ENCODE measurements around the gene LRRC75A. TPM values are rescaled to one million over a fixed set of nuclear protein-coding genes. Genes with fewer than 3 reads are reported as not detected.
A peak's percentile ranks its signal among the peaks of the same experiment; 100 is the strongest.
"Not testable (repeated sequence)": the region's sequence is repeated elsewhere in the genome, so short reads cannot be mapped to it uniquely, and the experiment has no call there.

LRRC75A gene
- total RNA-seq, 1 donor from 2014 or later = 1.8 TPM

DNA sequence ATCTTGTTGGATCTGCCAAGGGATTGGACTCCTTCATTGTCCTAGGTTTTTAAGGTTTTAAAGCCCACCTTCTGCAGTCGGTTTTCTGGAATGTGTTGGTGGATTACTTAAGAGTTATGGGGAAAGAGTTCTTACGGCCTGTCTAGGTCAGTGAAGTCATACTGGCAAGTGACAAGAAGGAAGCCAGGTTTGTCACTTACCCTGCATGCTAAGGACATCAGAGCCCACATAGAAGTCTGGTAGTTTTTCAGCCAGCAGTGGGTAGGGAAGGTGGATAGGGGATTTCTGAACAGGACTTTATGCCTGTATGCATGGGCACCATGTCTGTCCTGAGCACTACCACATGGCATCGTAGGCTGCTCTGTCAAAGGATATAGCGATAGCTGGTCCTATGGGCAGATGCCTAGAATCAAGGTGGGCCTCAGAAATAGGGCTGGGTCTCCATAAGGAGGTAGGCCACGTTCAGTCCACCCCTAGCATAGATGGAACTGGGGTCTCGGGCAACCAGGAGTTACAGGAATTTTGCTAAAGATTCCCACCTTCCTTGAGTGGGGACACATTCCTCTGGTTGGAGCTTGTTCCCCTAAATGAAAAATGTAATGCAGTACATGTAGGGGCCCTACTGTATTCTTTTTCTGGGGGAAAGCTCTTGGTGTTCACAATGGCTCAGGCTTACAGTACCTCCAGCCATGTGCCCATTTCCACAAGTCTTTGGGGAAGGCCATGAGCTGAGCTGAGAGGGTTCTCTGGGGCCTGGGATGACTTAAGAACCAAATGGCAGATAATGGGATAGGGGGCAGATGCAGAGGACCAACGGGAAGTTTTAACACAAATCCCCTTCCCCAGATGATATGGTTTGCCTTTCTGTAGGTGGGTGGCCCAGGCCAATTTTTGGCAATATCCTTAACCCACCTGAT lies 49.1 kb downstream of the LRRC75A start:
- no peak for DNase-seq (ENCODE audit: extremely low spot score, unreplicated experiment)
- TF ChIP-seq, protein P1, sequence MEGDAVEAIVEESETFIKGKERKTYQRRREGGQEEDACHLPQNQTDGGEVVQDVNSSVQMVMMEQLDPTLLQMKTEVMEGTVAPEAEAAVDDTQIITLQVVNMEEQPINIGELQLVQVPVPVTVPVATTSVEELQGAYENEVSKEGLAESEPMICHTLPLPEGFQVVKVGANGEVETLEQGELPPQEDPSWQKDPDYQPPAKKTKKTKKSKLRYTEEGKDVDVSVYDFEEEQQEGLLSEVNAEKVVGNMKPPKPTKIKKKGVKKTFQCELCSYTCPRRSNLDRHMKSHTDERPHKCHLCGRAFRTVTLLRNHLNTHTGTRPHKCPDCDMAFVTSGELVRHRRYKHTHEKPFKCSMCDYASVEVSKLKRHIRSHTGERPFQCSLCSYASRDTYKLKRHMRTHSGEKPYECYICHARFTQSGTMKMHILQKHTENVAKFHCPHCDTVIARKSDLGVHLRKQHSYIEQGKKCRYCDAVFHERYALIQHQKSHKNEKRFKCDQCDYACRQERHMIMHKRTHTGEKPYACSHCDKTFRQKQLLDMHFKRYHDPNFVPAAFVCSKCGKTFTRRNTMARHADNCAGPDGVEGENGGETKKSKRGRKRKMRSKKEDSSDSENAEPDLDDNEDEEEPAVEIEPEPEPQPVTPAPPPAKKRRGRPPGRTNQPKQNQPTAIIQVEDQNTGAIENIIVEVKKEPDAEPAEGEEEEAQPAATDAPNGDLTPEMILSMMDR (IDR thresholded peaks at IDR 0.05) = no peak
- Mint-ChIP-seq H3K4me3 (ENCODE audit: unreplicated experiment) (no peak overlapping the region), H3K4me1 (ENCODE audit: unreplicated experiment) (peaks cover 46% of the 10 kb centered on the region), H3K9me3 (ENCODE audit: unreplicated experiment) (no peaks in the 10 kb centered on the region), H3K36me3 (ENCODE audit: unreplicated experiment) (peaks cover 26% of the 10 kb centered on the region), H3K27ac (ENCODE audit: unreplicated experiment) (peak overlapping the region; percentile 46), H3K27me3 (ENCODE audit: unreplicated experiment) (no peaks in the 10 kb centered on the region)

DNA sequence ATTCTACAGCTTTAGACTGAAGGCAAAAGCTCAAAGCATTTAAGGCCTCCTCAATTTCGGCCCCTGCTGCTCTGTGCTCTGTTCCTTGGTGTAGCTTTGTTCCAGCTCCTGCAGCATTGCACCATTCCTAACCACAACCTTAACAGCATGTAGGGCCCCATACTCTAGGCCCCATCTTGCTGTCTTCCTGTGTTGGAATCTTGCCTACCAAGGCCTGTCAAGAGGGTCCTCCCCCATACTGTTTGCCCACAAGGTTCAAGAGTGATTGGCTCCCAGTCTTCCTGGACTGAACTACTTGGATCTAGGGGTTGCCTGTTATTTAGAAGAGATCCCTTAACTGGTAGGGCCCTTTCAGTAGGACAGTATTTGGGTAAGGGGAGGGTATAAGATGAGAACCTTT lies 49.9 kb downstream of the LRRC75A start:
- DNase-seq (ENCODE audit: extremely low spot score, unreplicated experiment) = no peak
- H3K9me3 Mint-ChIP-seq (ENCODE audit: unreplicated experiment) = no peaks in the 10 kb centered on the region
- H3K36me3 Mint-ChIP-seq (ENCODE audit: unreplicated experiment) = peaks cover 22% of the 10 kb centered on the region
- TF ChIP-seq, protein P1 (IDR thresholded peaks at IDR 0.05) = no peak
- no peak overlapping the region for H3K27ac Mint-ChIP-seq (ENCODE audit: unreplicated experiment)
- H3K4me1 Mint-ChIP-seq (ENCODE audit: unreplicated experiment) = peaks cover 46% of the 10 kb centered on the region
- no peaks in the 10 kb centered on the region for H3K27me3 Mint-ChIP-seq (ENCODE audit: unreplicated experiment)
- H3K4me3 Mint-ChIP-seq (ENCODE audit: unreplicated experiment) = peak overlapping the region; percentile 54

DNA sequence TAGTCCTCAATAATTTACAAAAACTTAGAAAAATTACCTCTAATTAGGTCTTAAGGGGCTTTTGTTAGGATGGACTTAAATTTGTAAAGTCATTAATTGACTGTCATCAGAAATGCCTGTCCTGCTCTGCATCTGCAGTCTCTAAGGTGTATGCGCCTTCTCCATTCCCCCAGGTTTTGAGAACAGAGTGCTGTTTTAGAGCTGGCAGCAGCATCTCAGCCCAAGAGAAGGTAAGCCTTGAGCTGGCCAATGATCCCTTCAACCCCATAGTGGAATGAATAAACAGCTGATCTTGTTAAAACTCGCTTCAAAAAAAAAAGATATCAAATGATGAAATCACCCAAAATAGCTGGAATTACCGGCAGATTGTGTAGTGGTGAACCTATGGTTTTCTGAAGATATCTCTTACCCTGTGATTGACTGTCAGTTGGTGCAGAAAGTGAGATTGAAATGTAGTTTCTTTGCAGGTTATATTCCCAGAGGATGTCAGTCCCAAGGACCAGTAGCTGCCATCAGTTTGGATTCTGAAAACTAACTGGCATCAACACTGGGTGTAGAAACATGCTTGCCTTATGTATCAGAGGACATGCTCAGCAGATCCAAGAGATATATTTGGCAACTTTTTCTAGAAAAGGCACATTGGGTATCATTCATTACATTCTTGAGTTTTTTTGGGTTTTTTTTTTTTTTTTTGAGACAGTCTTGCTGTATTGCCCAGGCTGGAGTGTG lies 50.9 kb downstream of the LRRC75A start:
- TF ChIP-seq, protein P1 (IDR thresholded peaks at IDR 0.05) = no peak
- Mint-ChIP-seq H3K4me1 (ENCODE audit: unreplicated experiment) (peaks cover 46% of the 10 kb centered on the region), H3K4me3 (ENCODE audit: unreplicated experiment) (peak overlapping the region; percentile 35), H3K36me3 (ENCODE audit: unreplicated experiment) (peaks cover 22% of the 10 kb centered on the region), H3K27me3 (ENCODE audit: unreplicated experiment) (no peaks in the 10 kb centered on the region), H3K27ac (ENCODE audit: unreplicated experiment) (peak overlapping the region; percentile 27), H3K9me3 (ENCODE audit: unreplicated experiment) (no peaks in the 10 kb centered on the region)
- DNase-seq (ENCODE audit: extremely low spot score, unreplicated experiment) = no peak

DNA sequence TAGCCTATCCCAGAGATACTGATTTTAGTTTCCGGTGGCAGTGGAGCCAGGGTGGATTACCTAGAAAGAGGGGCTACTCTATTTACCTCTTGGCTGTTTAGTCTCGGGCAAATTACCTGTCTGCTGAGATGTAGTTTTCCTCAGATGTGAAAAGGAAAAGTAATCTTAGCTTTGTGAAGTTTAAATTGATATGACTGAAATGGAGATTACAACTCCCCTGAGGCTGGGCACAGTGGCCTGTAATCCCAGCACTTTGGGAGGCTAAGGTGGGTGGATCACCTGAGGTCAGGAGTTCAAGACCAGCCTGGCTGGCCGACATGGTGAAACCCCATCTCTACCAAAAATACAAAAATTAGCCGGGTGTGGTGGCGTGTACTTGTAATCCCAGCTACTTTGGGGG lies 51.6 kb downstream of the LRRC75A start:
- Mint-ChIP-seq H3K4me3 (ENCODE audit: unreplicated experiment) (peak overlapping the region; percentile 99), H3K4me1 (ENCODE audit: unreplicated experiment) (peaks cover 43% of the 10 kb centered on the region), H3K27ac (ENCODE audit: unreplicated experiment) (peak overlapping the region; percentile 97), H3K36me3 (ENCODE audit: unreplicated experiment) (peaks cover 22% of the 10 kb centered on the region)
- DNase-seq (ENCODE audit: extremely low spot score, unreplicated experiment); H3K9me3 Mint-ChIP-seq (ENCODE audit: unreplicated experiment); H3K27me3 Mint-ChIP-seq (ENCODE audit: unreplicated experiment): not testable (repeated sequence)

DNA sequence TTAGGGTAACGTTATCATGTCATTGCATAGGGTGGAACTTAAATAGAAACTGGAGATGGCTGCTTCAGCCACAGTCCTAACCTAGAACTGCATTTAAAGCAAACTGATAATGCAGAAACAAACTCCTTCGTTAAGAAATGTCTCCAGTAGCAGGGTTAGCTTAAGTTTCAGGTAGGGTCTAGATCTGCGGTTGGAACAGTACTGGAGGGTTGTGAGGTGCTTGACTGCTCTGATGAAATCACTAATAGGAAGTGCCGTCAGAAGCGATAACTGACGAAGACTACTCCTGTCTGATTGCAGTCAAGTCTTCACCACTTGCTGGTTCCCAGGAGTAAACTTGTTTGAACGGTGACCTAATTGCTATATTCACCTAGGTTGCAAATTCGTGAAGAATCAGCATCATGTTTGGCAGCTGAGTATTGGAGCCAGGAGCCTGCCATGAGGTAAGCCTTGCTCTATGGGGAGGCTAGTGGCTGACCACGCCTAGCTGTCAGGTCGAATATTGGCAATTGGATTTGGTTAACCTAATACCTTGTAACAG lies 52.1 kb downstream of the LRRC75A start:
- H3K27me3 Mint-ChIP-seq (ENCODE audit: unreplicated experiment) = no peaks in the 10 kb centered on the region
- H3K4me3 Mint-ChIP-seq (ENCODE audit: unreplicated experiment) = peak overlapping the region; percentile 99
- peak overlapping the region; percentile 97 for H3K27ac Mint-ChIP-seq (ENCODE audit: unreplicated experiment)
- peaks cover 43% of the 10 kb centered on the region for H3K4me1 Mint-ChIP-seq (ENCODE audit: unreplicated experiment)
- DNase-seq (ENCODE audit: extremely low spot score, unreplicated experiment) = no peak
- H3K36me3 Mint-ChIP-seq (ENCODE audit: unreplicated experiment) = peaks cover 22% of the 10 kb centered on the region
- H3K9me3 Mint-ChIP-seq (ENCODE audit: unreplicated experiment) = no peaks in the 10 kb centered on the region
- TF ChIP-seq, protein P1 (IDR thresholded peaks at IDR 0.05) = no peak
